ENCODE data around the gene AKR1E2. TPM values are rescaled to one million over a fixed set of nuclear protein-coding genes. Genes with fewer than 3 reads are reported as not detected.

AKR1E2 gene
- polyA plus RNA-seq, 3 donors = 0.45 to 0.74 (median 0.67) TPM

- H3K9me3 Mint-ChIP-seq = peaks cover 0 to 7% (median 2%) of the 10 kb centered on the region in 7 donors
Measured at GRCh38 chr10:4894335-4894734, 68.3 kb downstream of the AKR1E2 start.

More at GRCh38 chr10:4894335-4894734, 68.3 kb downstream of the AKR1E2 start:
- no peak for TF ChIP-seq CTCF (IDR thresholded peaks at IDR 0.05)
- Histone ChIP-seq H3K4me2 (replicated peaks; ENCODE audit: extremely low read depth, low read length, poor library complexity, severe bottlenecking) (no peak overlapping the region), H3K4me3 (replicated peaks in 1 of 3; ENCODE audit: low read depth in 2 of 3, low read length in 3 of 3) (no peak overlapping the region), H3K27me3 (ENCODE audit: control insufficient read depth in 2 of 2, insufficient read depth in 2 of 2, low read length in 2 of 2) (no peaks in the 10 kb centered on the region), H3K79me2 (ENCODE audit: insufficient read depth, low read length) (no peaks in the 10 kb centered on the region), H2AFZ (ENCODE audit: insufficient read depth, low read depth, low read length, poor library complexity, severe bottlenecking) (no peak overlapping the region), H4K20me1 (ENCODE audit: insufficient read depth, low read length) (no peaks in the 10 kb centered on the region), H3K4me1 (ENCODE audit: control insufficient read depth in 1 of 2, insufficient read depth in 2 of 2, low read length in 2 of 2) (no peaks in the 10 kb centered on the region), H3K9me3 (replicated peaks in 1 of 2; ENCODE audit: control insufficient read depth in 1 of 2, insufficient read depth in 1 of 2, low read length in 2 of 2) (no peaks in the 10 kb centered on the region), H3K36me3 (replicated peaks in 1 of 2; ENCODE audit: control insufficient read depth in 1 of 2, insufficient read depth in 2 of 2, low read length in 2 of 2) (no peaks in the 10 kb centered on the region), H3K27ac (ENCODE audit: low read depth in 1 of 2, low read length in 2 of 2) (no peak overlapping the region), H3K9ac (ENCODE audit: insufficient read depth, low read length, poor library complexity, severe bottlenecking) (no peak overlapping the region)
- WGBS (ENCODE audit: insufficient coverage) = 100% methylated on average over 2 of the region's 2 CpGs
- Mint-ChIP-seq H3K4me1 (no peaks in the 10 kb centered on the region), H3K36me3 (no peaks in the 10 kb centered on the region), H3K27ac (peak overlapping the region in 1 of 7 donors; percentile 57), H3K4me3 (no peak overlapping the region), H3K27me3 (ENCODE audit: low read depth in 3 of 3) (peaks cover 0 to 2% (median 0%) of the 10 kb centered on the region in 3 donors)
- DNase-seq = no peak
- intact Hi-C loops (cut with micrococcal nuclease) = no loop called here

Other genes starting within 250 kb of the AKR1E2 start
- under 1 TPM in 2 of 3 donors, not detected in 1; 0.07 to 0.85 TPM for gene AKR1C1, start 137.2 kb downstream of the AKR1E2 start, polyA plus RNA-seq
- gene AKR1C2, start 177.7 kb downstream of the AKR1E2 start, polyA plus RNA-seq = under 1 TPM in 1 of 3 donors, not detected in 2; 0.13 TPM

All from CD14-positive monocyte (primary cell).